IPS-18a (cell line): ENCODE measurements around the gene RPS6KA2.

Source experiments
- H3K27ac ChIP-seq: one replicate; pipeline ENCODE4 v1.5.1; 2013; ENCODE audit warnings: low read length
- H3K27me3 ChIP-seq: one replicate; pipeline ENCODE4 v1.6.1; 2013; ENCODE audit warnings: mild to moderate bottlenecking, low read length; ENCODE audit not compliant: control insufficient read depth, insufficient read depth
- H3K36me3 ChIP-seq: one replicate; pipeline ENCODE4 v1.6.1; 2013; ENCODE audit warnings: low read depth, low read length; ENCODE audit not compliant: control insufficient read depth
- H3K4me1 ChIP-seq: one replicate; pipeline ENCODE4 v1.6.1; 2013; ENCODE audit warnings: low read depth, low read length; ENCODE audit not compliant: control insufficient read depth
- H3K4me3 ChIP-seq: one replicate; pipeline ENCODE4 v1.5.1; 2013; ENCODE audit warnings: low read length
- H3K9ac ChIP-seq: one replicate; pipeline ENCODE4 v1.6.1; 2013; ENCODE audit warnings: mild to moderate bottlenecking, low read length, moderate library complexity
- H3K9me3 ChIP-seq: one replicate; pipeline ENCODE4 v1.6.1; 2013; ENCODE audit warnings: low read depth, low read length; ENCODE audit not compliant: control insufficient read depth

Gene RPS6KA2

GRCh38 chr6:166595949-166596348 lies 31.1 kb downstream of the RPS6KA2 start:
- Histone ChIP-seq H3K27ac (no peak overlapping the region), H3K9me3 (no peaks in the 10 kb centered on the region), H3K9ac (no peak overlapping the region), H3K4me1 (peaks cover 8% of the 10 kb centered on the region), H3K36me3 (no peaks in the 10 kb centered on the region), H3K27me3 (no peaks in the 10 kb centered on the region), H3K4me3 (no peak overlapping the region)

GRCh38 chr6:166595061-166595780 lies 31.8 kb downstream of the RPS6KA2 start:
- Histone ChIP-seq H3K27me3 (no peaks in the 10 kb centered on the region), H3K4me1 (peaks cover 8% of the 10 kb centered on the region), H3K27ac (no peak overlapping the region), H3K4me3 (no peak overlapping the region), H3K36me3 (no peaks in the 10 kb centered on the region), H3K9ac (no peak overlapping the region), H3K9me3 (no peaks in the 10 kb centered on the region)

DNA sequence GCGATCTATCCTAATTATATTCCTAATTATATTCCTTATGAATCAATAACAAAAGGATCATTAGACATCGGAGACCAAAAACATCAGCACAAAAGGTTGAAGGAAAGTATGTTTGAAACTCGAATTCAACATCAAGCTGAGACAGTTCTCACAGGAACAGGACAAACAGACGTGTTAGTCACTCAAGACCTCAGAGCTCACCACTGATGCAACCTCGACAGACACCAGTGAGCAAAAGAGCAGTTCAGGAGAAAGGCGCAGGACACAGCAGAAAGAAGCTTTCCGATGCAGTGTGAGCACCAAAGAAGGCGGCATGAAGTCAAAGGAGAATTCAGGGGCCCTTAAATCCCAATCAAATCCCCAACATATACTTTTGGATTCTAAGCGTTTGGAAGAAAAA lies 34.2 kb downstream of the RPS6KA2 start:
- Histone ChIP-seq H3K4me3 (no peak overlapping the region), H3K4me1 (peaks cover 8% of the 10 kb centered on the region)

DNA sequence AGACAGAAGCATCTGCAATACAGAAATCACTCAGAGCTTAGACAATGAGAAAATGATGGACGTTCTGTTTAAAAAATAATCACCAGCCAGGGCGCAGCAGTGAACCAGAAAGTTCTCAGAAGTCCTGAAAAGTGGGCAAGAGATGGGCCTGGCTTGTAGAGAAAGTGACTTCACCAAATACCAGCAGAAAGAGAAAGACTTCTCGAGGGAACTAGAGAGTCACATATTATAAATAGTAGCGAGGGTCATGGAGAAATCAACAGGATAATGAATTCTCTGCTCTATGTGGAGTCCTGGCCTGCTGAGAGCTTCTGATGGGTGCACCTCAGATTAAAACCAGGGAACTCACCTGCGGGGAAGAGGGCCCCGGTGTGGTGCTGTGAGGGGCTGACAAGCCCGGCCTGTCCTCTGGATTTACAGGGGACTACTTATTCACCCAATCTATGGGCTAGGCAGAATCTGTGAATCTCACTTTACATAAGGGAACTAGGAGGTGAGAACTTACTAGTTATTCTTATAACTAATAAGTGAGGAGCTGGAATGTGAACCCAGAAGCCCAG lies 35.0 kb downstream of the RPS6KA2 start:
- no peaks in the 10 kb centered on the region for H3K9me3 ChIP-seq
- H3K9ac ChIP-seq: no peak overlapping the region
- H3K27ac ChIP-seq: no peak overlapping the region
- H3K36me3 ChIP-seq: no peaks in the 10 kb centered on the region
- peaks cover 12% of the 10 kb centered on the region for H3K4me1 ChIP-seq
- no peaks in the 10 kb centered on the region for H3K27me3 ChIP-seq
- H3K4me3 ChIP-seq: no peak overlapping the region

More for the DNA sequence above, 34.2 kb downstream of the RPS6KA2 start:
- no peaks in the 10 kb centered on the region for H3K27me3 ChIP-seq
- no peaks in the 10 kb centered on the region for H3K9me3 ChIP-seq
- no peak overlapping the region for H3K27ac ChIP-seq
- no peaks in the 10 kb centered on the region for H3K36me3 ChIP-seq
- H3K9ac ChIP-seq: no peak overlapping the region

GRCh38 chr6:166591026-166591425 lies 36.0 kb downstream of the RPS6KA2 start:
- Histone ChIP-seq H3K36me3 (no peaks in the 10 kb centered on the region), H3K27me3 (no peaks in the 10 kb centered on the region), H3K9me3 (no peaks in the 10 kb centered on the region), H3K9ac (no peak overlapping the region), H3K27ac (no peak overlapping the region), H3K4me3 (no peak overlapping the region), H3K4me1 (peaks cover 14% of the 10 kb centered on the region)

- H3K9ac ChIP-seq: no peak overlapping the region
Observed at GRCh38 chr6:166589786-166590574, 37.1 kb downstream of the RPS6KA2 start.

GRCh38 chr6:166589337-166589731 lies 37.7 kb downstream of the RPS6KA2 start:
- no peaks in the 10 kb centered on the region for H3K27me3 ChIP-seq
- no peaks in the 10 kb centered on the region for H3K36me3 ChIP-seq
- H3K9me3 ChIP-seq: no peaks in the 10 kb centered on the region
- H3K27ac ChIP-seq: no peak overlapping the region
- H3K4me3 ChIP-seq: no peak overlapping the region
- H3K9ac ChIP-seq: no peak overlapping the region
- peaks cover 14% of the 10 kb centered on the region for H3K4me1 ChIP-seq

More at GRCh38 chr6:166589786-166590574, 37.1 kb downstream of the RPS6KA2 start:
- Histone ChIP-seq H3K4me1 (peaks cover 14% of the 10 kb centered on the region), H3K4me3 (no peak overlapping the region), H3K27me3 (no peaks in the 10 kb centered on the region), H3K9me3 (no peaks in the 10 kb centered on the region), H3K36me3 (no peaks in the 10 kb centered on the region), H3K27ac (no peak overlapping the region)

DNA sequence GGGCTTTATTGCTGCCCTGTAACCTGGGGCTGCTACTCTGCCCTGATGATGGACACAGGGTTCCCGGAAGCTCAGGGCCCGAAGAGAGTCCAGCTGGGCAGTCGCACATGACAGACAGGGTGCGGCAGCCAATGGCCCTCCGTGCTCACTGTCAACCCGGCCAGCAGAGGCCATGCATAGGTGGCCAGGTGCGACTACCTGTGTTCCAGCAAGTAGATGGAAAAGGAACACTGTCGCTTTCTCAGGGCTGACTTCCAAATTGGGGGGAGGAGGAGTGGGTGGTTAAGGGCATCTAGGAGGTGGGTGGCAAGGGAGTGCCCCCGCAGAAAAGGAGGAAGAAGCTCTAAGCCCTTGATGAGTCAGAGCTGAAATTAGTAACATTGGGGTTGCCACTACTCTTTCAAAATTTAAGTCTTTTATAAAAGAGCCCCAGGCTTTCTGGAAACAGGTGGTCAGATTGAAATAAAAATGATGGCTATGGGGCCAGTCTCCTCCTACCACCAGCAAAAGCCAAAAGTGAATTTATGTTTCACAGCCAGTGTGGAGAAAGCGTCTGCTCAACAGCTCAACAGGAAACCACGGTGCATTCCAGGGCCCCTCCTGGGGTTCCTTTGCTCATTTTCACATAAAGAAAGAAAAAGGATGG lies 38.2 kb downstream of the RPS6KA2 start:
- no peak overlapping the region for H3K4me3 ChIP-seq
- H3K27ac ChIP-seq: no peak overlapping the region

GRCh38 chr6:166587631-166588413 lies 39.2 kb downstream of the RPS6KA2 start:
- Histone ChIP-seq H3K4me3 (no peak overlapping the region), H3K9me3 (no peaks in the 10 kb centered on the region), H3K36me3 (no peaks in the 10 kb centered on the region), H3K4me1 (peaks cover 14% of the 10 kb centered on the region), H3K27ac (no peak overlapping the region), H3K27me3 (no peaks in the 10 kb centered on the region), H3K9ac (no peak overlapping the region)

More for the DNA sequence above, 38.2 kb downstream of the RPS6KA2 start:
- Histone ChIP-seq H3K36me3 (no peaks in the 10 kb centered on the region), H3K9me3 (no peaks in the 10 kb centered on the region), H3K27me3 (no peaks in the 10 kb centered on the region), H3K9ac (no peak overlapping the region), H3K4me1 (peaks cover 14% of the 10 kb centered on the region)

- Histone ChIP-seq H3K27ac (no peak within 1 kb of the TSS), H3K9me3 (no peaks in the 10 kb centered on the region), H3K4me3 (no peak within 1 kb of the TSS), H3K27me3 (no peaks in the 10 kb centered on the region), H3K36me3 (no peaks in the 10 kb centered on the region), H3K4me1 (peaks cover 14% of the 10 kb centered on the region), H3K9ac (no peak within 1 kb of the TSS)
Observed at GRCh38 chr6:166586424-166587156, 40.5 kb downstream of the RPS6KA2 start, which contains the start of gene RAMACL. Gene RAMACL, minus strand, starts transcription at chr6:166586678. Its CDS starts 201 bp downstream, at chr6:166586477.
